NCI-H1417 treated with DMSO at 0.1 percent for 48 hours (cell line): Measurements from ENCODE around the gene SIAH1.
"Not testable (repeated sequence)": the region's sequence is repeated elsewhere in the genome, so short reads cannot be mapped to it uniquely, and the experiment has no call there.

ENCODE experiments used
- DNase-seq: peaks from one replicate; lab custom pipeline; 2025; lab: John Stamatoyannopoulos, UW

Gene SIAH1

GRCh38 chr16:48366165-48367093 is 18.8 kb downstream of the SIAH1 start:
- DNase-seq, result no peak

- DNase-seq, result no peak
Measured at GRCh38 chr16:48365601-48366164, 19.5 kb downstream of the SIAH1 start.

- no peak for DNase-seq
Measured at GRCh38 chr16:48365025-48365600, 20.1 kb downstream of the SIAH1 start.

- no peak for DNase-seq
Measured at GRCh38 chr16:48361540-48362144, 23.6 kb downstream of the SIAH1 start.

- no peak for DNase-seq
Measured at GRCh38 chr16:48361012-48361411, 24.2 kb downstream of the SIAH1 start.

GRCh38 chr16:48359983-48360382 is 25.2 kb downstream of the SIAH1 start:
- no peak for DNase-seq

GRCh38 chr16:48358419-48358818 is 26.8 kb downstream of the SIAH1 start:
- no peak for DNase-seq

GRCh38 chr16:48356633-48357376 is 28.4 kb downstream of the SIAH1 start:
- DNase-seq, result no peak

GRCh38 chr16:48354877-48355855 is 30.0 kb downstream of the SIAH1 start:
- DNase-seq, result no peak

- DNase-seq, result not testable (repeated sequence)
Measured at GRCh38 chr16:48354385-48354784, 30.8 kb downstream of the SIAH1 start.

GRCh38 chr16:48353565-48354163 is 31.5 kb downstream of the SIAH1 start:
- no peak for DNase-seq

GRCh38 chr16:48352648-48353390 is 32.4 kb downstream of the SIAH1 start:
- no peak for DNase-seq

GRCh38 chr16:48350736-48351135 is 34.5 kb downstream of the SIAH1 start:
- no peak for DNase-seq

- DNase-seq, result no peak
Measured at GRCh38 chr16:48347980-48348379, 37.2 kb downstream of the SIAH1 start.

GRCh38 chr16:48347191-48347865 is 37.9 kb downstream of the SIAH1 start:
- DNase-seq, result no peak

- DNase-seq, result no peak
Measured at GRCh38 chr16:48342591-48342990, 42.6 kb downstream of the SIAH1 start.

GRCh38 chr16:48340054-48340453 is 45.2 kb downstream of the SIAH1 start:
- no peak for DNase-seq

- no peak for DNase-seq
Measured at GRCh38 chr16:48335961-48336360, 49.3 kb downstream of the SIAH1 start.

GRCh38 chr16:48334325-48334724 is 50.9 kb downstream of the SIAH1 start:
- no peak for DNase-seq
